ENCODE results near the gene ADAM23.

DNA sequence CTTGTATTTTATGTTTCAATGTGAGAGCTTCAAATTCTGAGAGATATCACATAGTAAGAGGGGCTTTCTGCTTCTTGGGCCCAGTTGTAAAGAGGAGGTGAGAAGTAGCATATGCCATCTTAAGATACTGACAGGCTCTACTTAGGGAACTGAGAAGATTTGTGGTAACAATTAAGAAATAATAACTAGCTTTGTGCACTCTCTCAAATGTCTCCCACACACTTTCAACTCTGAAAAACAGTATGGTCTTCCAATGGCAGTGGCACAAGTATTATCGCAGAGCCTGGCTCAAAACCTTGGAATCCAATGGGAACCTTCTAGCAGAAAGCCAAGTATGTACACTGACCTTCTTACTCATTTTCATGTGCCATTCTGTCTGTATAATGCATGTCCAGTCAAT lies 118.6 kb downstream of the ADAM23 start:
- TF ChIP-seq, protein P1, sequence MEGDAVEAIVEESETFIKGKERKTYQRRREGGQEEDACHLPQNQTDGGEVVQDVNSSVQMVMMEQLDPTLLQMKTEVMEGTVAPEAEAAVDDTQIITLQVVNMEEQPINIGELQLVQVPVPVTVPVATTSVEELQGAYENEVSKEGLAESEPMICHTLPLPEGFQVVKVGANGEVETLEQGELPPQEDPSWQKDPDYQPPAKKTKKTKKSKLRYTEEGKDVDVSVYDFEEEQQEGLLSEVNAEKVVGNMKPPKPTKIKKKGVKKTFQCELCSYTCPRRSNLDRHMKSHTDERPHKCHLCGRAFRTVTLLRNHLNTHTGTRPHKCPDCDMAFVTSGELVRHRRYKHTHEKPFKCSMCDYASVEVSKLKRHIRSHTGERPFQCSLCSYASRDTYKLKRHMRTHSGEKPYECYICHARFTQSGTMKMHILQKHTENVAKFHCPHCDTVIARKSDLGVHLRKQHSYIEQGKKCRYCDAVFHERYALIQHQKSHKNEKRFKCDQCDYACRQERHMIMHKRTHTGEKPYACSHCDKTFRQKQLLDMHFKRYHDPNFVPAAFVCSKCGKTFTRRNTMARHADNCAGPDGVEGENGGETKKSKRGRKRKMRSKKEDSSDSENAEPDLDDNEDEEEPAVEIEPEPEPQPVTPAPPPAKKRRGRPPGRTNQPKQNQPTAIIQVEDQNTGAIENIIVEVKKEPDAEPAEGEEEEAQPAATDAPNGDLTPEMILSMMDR (conservative IDR thresholded peaks at IDR 0.05; ENCODE audit: low read depth in 2 of 2), result no peak
- no peak for TF ChIP-seq EZH2 (IDR thresholded peaks at IDR 0.05; ENCODE audit: low read depth, unreplicated experiment)
- TF ChIP-seq, protein P2, sequence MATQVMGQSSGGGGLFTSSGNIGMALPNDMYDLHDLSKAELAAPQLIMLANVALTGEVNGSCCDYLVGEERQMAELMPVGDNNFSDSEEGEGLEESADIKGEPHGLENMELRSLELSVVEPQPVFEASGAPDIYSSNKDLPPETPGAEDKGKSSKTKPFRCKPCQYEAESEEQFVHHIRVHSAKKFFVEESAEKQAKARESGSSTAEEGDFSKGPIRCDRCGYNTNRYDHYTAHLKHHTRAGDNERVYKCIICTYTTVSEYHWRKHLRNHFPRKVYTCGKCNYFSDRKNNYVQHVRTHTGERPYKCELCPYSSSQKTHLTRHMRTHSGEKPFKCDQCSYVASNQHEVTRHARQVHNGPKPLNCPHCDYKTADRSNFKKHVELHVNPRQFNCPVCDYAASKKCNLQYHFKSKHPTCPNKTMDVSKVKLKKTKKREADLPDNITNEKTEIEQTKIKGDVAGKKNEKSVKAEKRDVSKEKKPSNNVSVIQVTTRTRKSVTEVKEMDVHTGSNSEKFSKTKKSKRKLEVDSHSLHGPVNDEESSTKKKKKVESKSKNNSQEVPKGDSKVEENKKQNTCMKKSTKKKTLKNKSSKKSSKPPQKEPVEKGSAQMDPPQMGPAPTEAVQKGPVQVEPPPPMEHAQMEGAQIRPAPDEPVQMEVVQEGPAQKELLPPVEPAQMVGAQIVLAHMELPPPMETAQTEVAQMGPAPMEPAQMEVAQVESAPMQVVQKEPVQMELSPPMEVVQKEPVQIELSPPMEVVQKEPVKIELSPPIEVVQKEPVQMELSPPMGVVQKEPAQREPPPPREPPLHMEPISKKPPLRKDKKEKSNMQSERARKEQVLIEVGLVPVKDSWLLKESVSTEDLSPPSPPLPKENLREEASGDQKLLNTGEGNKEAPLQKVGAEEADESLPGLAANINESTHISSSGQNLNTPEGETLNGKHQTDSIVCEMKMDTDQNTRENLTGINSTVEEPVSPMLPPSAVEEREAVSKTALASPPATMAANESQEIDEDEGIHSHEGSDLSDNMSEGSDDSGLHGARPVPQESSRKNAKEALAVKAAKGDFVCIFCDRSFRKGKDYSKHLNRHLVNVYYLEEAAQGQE (IDR thresholded peaks at IDR 0.05; ENCODE audit: unreplicated experiment), result no peak

Measured in GM23338 (cell line).